HK-2 (cell line): ENCODE data around the gene SYT11.
A peak's percentile ranks its signal among the peaks of the same experiment; 100 is the strongest.
"Not testable (repeated sequence)": the region's sequence is repeated elsewhere in the genome, so short reads cannot be mapped to it uniquely, and the experiment has no call there.

ENCODE experiments used
- DNase-seq: peaks from one replicate; pipeline ENCODE4 v3.0.0-alpha.2; 2018; ENCODE audit not compliant: unreplicated experiment

SYT11 gene

DNA sequence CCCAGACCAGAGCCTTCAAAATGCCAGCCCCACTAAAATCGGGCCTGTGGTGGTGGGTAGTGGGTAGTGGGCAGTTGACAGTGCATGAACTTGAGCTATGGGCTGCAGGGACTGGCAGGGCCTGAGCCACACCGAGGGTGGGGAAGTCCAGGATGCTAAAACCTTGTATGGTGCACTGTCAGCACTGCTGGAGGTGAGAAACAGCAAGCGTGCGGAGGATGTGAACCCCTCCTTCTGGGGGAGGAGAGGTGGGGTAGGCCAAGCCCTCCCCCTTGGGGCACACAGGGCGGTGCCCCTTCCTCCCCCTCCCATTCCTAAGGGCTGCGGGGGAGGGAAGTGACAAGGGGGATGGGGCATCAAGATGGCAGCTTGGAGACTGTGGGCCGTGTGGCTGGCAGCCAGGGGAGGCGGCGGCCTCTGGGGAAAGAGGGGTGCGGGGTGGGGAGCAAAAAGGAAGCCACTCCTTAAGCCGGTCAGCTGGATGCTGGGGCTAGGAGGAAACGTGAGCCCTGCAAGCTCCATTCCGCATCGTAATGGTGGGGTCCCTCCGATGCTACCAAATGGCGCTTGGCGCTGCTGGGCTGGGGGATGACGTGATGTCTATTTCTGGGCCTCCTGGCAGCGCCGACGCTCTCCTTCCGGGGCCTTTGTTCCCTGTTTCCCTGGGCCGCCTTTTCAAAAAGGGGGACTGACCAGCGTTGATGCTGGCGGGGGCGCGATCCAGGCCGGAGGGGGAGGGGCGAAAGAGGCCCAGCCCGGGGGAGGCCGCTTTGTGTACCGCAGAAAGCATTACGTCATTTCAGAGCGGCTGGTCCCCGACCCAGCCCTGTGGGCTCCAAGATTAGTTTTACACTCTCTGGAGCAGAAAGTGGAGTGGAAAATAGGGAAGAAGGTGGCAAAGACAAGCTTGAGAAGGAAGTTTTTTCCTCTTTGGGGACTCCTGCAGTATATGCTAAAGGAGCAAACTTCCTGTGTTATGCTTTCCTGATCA lies 809 bp downstream of the SYT11 start:
- DNase-seq: peak; percentile 78

DNA sequence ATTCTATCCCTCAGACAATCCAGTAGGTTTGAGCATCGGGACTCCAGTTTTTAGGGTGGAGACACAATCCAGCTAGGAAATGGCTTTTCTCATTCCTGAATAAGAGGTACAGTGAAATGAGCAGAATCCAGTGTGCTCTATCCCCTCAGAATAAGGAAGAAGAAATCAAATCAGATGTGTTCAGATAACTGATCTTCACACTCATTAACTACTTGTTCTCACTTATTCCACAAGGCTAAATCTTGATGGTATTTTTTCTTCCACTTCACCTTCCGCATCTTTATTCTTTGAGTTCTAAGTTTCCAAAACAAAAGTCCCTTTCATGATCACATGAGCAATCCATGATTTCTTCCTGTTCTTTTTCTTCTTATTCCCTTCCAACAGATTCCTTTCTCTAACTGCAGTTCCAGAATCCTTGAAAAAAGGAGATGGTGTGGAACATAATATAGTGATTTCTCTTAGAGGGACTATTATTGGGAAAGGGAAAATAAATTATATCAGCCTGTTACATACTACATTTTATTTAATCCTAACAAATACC lies 1.7 kb downstream of the SYT11 start:
- no peak for DNase-seq

GRCh38 chr1:155861896-155862295 lies 2.5 kb downstream of the SYT11 start:
- DNase-seq: no peak

GRCh38 chr1:155864393-155864792 lies 5.0 kb downstream of the SYT11 start:
- DNase-seq: no peak

DNA sequence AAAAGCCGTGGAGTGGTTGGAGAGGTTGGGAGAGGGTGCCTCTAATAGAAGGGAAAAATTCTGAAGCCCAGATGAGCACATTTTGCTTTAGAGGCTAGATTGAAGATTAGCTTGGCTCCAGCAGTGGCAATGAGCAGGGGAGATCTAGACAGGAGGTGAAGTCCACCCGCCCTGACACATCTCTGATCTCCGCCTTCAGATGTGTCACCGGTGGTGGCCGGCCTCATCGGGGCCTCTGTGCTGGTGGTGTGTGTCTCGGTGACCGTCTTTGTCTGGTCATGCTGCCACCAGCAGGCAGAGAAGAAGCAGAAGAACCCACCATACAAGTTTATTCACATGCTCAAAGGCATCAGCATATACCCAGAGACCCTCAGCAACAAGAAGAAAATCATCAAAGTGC lies 8.4 kb downstream of the SYT11 start:
- DNase-seq: no peak

DNA sequence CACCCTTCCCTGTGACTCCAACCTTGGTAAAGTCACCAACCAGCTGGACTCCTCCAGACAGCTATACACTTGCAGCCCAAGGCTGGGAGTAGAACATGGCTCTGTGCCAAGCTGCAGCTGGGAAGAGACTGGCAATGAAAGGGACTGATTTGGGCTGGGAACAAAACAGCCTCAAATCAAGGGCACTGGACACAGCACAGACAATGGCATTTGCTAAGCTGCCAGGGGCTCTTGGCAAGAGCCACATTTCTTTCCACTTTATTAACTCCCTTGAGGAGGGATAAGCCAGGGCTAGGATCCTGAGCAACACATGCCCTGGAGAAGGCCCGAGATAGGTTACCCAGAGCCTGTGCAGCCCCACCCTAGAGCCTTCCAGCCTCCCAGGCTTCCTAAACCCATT lies 12.0 kb downstream of the SYT11 start:
- no peak for DNase-seq

DNA sequence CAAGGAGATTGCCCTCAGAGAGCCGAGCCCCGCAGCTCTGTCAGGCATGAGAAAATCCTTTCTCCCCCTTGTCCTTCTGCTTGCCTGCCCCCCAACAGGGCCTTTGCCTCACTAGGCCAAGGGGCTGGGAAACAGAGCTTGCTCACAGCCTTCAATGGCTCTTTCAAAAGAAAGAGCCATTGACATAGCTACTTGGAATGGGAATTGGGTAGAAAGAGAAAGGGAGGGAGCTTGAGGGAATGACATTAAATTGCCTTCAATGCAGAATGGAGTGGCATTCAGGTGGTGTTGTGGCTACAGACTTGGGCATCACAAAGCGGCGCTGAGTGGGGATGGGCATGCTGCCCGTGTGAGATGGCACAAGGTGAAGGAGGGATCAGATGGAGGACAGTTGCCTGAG lies 13.2 kb downstream of the SYT11 start:
- DNase-seq: no peak

DNA sequence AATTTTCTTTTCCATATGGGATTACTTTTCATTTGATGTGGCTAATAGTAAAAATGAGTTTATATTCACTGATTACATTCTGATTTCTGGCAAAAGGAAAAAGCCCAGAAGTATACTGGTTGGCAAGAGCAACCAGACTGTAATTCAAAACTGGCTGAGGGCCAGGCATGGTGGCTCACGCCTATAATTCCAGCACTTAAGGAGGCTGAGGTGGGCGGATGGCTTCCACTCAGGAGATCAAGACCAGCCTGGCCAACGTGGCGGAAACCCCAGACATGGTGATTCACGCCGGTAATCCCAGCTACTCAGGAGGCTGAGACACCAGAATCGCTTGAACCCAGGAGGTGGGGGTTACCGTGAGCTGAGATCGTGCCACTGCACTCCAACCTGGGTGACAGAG lies 14.5 kb downstream of the SYT11 start:
- DNase-seq: no peak

- DNase-seq: no peak
Observed at GRCh38 chr1:155877945-155878344, 18.6 kb downstream of the SYT11 start.

DNA sequence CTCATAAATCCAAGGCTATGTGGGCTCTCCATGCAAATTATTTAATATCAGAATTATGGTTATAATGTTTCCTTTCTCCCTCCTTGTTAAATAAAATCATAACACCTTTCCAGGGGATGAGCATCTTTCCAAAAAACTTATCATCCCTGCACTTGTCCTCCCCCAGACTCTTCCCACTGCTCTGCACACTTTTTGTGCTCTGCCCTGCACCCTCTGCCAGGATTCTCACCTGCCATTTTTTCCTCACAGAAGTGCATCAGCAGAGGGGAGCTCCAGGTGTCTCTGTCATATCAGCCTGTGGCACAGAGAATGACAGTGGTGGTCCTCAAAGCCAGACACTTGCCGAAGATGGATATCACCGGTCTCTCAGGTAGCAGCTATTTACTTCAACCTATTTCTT lies 20.9 kb downstream of the SYT11 start:
- no peak for DNase-seq

GRCh38 chr1:155880950-155881349 lies 21.6 kb downstream of the SYT11 start:
- DNase-seq: no peak

- DNase-seq: no peak
Observed at GRCh38 chr1:155882235-155882634, 22.9 kb downstream of the SYT11 start.

- DNase-seq: no peak
Observed at GRCh38 chr1:155882766-155883165, 23.4 kb downstream of the SYT11 start.

DNA sequence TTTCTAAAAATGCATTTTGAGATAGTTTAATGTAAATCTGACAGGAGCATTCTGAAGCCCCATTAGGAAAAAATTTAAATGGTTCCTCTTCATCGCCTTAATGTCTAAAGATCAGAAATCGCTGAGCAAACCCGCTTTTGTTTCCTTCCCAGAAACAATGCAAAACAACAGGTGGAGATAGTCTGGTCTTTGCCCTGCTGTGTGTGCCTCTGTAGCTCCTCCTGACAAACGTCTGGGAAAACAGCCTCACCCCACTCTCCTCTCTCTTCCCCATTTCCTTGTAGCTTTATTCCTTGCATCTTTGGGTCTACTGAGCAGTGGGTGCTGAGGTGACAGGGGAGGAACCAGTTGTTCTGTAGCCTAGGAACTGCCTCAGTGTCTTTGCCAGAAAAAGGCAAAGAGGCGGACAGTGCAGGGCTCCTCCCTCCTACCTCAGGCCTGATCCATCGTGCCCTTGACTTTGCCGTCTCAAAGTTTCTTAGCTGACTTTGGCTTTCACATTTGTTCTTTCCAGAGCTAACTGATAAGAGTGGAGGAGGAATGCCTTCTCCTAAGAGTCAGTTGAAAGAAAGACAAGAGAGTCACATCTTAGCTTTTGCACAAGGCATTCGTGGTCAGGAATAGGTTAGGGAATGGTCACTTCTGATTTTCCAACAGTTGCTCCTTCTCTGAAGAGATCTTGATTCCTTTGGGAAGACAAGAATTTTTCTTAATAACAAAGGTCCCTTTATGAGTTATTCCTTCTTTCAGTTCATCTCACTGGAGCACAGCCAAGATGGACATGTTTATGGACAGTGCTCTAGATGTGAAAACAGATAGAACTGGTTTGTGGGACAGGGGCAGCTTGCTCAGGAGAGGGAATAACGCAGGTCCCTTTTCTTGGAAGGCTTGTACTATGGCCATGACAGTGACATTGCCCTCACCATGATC lies 24.9 kb downstream of the SYT11 start:
- no peak for DNase-seq

DNA sequence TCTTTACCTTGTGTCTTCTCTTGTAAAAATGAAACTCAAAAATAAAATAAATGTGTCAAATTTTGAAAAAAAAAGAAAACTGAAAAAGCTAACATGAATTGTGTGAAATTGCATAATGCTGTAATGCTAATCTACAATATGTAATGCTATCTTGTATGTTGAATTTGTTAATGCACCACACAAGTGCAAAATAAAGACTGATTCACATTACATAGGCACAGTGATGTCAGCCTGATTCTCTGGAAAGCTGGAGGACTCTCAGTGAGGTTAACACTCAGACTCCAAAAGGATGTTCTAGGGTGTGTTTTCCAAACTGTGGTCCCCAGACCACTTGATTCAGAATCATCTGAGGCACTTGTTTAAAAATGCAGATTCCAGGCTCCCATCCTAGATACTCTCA lies 25.6 kb downstream of the SYT11 start:
- DNase-seq: no peak

DNA sequence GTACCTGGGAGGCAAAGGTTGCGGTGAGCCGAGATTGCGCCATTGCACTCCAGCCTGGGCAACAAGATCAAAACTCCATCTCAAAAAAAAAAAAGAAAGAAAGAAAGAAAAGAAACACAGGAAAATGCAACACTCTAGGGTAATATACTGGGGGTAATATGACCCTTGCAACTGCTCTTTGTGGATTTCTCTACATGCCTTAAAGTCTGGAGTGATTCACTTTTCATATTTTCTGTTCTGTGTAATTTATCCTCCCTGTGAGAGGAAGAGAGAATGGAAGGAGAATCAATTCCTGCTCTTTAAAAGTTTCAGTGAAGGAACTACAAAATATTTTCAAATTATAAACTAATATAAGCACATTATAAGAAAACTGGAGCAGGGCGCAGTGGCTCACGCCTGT lies 29.1 kb downstream of the SYT11 start:
- no peak for DNase-seq

- DNase-seq: no peak
Observed at GRCh38 chr1:155889566-155889965, 30.2 kb downstream of the SYT11 start.

DNA sequence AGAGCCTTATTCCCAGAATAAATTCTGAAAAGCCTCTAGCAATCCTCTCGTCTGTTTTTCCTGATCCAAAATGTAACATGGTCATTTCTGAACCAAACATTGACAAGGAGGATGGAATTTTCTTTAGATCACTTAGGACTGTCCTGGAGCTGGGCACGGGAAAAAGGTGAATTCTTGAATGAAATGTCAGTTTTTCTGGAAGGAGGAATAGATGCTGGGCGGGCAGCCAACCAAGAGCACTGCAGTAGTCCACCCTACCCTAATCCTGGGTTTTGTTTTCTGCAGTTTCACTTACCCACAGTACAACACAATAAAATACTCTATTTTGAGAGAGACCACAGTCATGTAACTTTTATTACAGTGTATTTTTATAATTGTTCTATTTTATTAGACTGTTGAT lies 30.9 kb downstream of the SYT11 start:
- no peak for DNase-seq

GRCh38 chr1:155892796-155893195 lies 33.4 kb downstream of the SYT11 start:
- DNase-seq: peak; percentile 37

DNA sequence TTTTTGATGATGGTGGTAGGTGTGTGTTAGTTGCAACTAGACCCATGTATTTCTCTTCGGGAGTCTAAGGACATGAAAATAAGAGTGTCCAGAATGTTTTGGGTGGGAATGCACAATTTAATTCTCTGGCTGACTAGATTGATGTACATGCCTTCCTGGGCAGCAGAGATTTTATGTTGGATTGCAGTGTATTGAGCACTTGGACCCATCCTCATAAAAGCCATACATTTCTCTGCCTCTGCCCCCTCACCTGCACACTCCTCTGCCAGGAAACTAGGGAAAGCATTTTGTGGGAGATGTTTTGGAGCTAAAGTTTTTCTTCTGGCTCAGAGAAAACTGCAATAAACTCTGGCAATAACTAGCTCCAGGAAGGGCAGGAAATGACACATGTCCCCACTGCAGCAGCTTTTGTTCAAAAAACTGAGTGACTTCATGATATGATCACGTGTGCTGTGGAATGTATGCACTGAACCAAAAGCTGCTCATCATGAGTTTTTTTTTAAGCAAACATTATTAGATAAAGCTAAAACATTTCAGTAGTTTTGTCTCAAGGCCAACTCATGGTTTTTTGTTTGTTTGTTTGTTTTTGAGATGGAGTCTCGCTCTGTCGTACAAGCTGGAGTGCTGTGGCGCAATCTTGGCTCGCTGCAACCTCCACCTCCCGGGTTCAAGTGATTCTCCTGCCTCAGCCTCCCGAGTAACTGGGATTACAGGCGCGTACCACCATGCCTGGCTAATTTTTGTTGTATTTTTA lies 34.2 kb downstream of the SYT11 start:
- DNase-seq: peak; percentile 52

GRCh38 chr1:155895617-155896016 lies 36.2 kb downstream of the SYT11 start:
- DNase-seq: not testable (repeated sequence)

GRCh38 chr1:155896476-155896875 lies 37.1 kb downstream of the SYT11 start:
- not testable (repeated sequence) for DNase-seq
